Erythroblast (primary cell): ENCODE measurements around the gene APPBP2.
"Not testable (repeated sequence)": the region's sequence is repeated elsewhere in the genome, so short reads cannot be mapped to it uniquely, and the experiment has no call there.

Experiments used
- GATA1 ChIP-seq: IDR thresholded peaks from 2 replicates; pipeline ENCODE4 v1.6.1; 2011; ENCODE audit warnings: low read depth, mild to moderate bottlenecking, control low read depth, low read length, moderate library complexity
- POLR2A ChIP-seq: IDR thresholded peaks from 2 replicates; pipeline ENCODE4 v1.6.1; 2011; ENCODE audit warnings: mild to moderate bottlenecking, low read length

DNA sequence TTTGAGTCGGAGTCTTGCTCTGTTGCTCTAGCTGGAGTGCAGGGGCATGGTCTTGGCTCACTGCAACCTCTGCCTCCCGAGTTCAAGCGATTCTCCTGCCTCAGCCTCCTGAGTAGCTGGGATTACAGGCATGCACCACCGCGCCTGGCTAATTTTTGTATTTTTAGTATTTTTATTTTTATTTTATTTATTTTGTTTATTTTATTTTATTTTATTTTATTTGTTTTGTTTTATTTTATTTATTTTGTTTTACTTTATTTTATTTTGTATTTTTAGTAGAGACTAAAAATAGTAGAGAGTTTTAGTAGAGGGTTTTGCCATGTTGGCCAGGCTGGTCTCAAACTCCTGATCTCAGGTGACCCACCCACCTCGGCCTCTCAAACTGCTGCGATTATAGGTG, 106.2 kb downstream of the APPBP2 start:
- not testable (repeated sequence) for TF ChIP-seq POLR2A, GATA1
